Kidney (tissue), 14 donors: ENCODE measurements around the gene PRKD1. TPM values are rescaled to one million over a fixed set of nuclear protein-coding genes. Genes with fewer than 3 reads are reported as not detected.

ENCODE experiments used
- DNase-seq, 5 donors: peaks; one replicate each; pipeline ENCODE4 v3.0.0-alpha.2; 2013 to 2020
- FAIRE-seq: peaks from 2 replicates; lab custom pipeline; 2012; peaks lifted over from hg19 to GRCh38; lab: Jason Lieb, UNC
- H3K27ac ChIP-seq, 2 donors: one replicate each; pipeline ENCODE4 v1.7.0; 2013; ENCODE audit warnings: low read depth in 2 of 2, low read length in 2 of 2, inconsistent platforms in 1 of 2
- H3K27me3 ChIP-seq: one replicate; pipeline ENCODE4 v1.7.1; 2013; ENCODE audit warnings: low read length, inconsistent platforms; ENCODE audit not compliant: control insufficient read depth, insufficient read depth
- H3K36me3 ChIP-seq, 3 donors: one replicate each; pipeline versions ENCODE4 v1.7.0 to v1.7.1; 2013; ENCODE audit warnings: low read length in 3 of 3, control low read depth in 1 of 3, inconsistent platforms in 1 of 3; ENCODE audit not compliant: insufficient read depth in 3 of 3, control insufficient read depth in 2 of 3
- H3K4me1 ChIP-seq, 3 donors: one replicate each; pipeline versions ENCODE4 v1.7.0 to v1.7.1; 2013; ENCODE audit warnings: low read length in 3 of 3, inconsistent platforms in 1 of 3, low read depth in 1 of 3; ENCODE audit not compliant: control insufficient read depth in 2 of 3, insufficient read depth in 2 of 3
- H3K4me3 ChIP-seq, 3 donors: one replicate each; pipeline versions ENCODE4 v1.7.0 to v1.8.1; 2013; ENCODE audit warnings: low read length in 3 of 3, control low read depth in 1 of 3, inconsistent platforms in 1 of 3
- H3K9ac ChIP-seq, 3 donors: one replicate each; pipeline versions ENCODE4 v1.7.0 to v1.7.1; 2013; ENCODE audit warnings: low read length in 3 of 3, control low read depth in 1 of 3, inconsistent platforms in 1 of 3
- H3K9me3 ChIP-seq, 3 donors: one replicate each; pipeline versions ENCODE4 v1.7.0 to v1.7.1; 2013; ENCODE audit warnings: low read length in 3 of 3, control low read depth in 1 of 3, inconsistent platforms in 1 of 3; ENCODE audit not compliant: control insufficient read depth in 2 of 3, insufficient read depth in 1 of 3
- intact Hi-C: fragments of 100-400 bp; cut with DNase I; formaldehyde crosslinking; loops from one replicate; pipeline ENCODE4 v1.11.1; 2022
- polyA plus RNA-seq: library from polyadenylated mRNA; stranded (reverse); fragments of 350-450 nt; fragmentation: Illumina TruSeq; extraction: RNeasy Lipid Tissue Mini Kit (QIAGEN cat#74804); gene quantifications from one replicate; pipeline ENCODE4 v1.2.3, GENCODE V29; 2014; ENCODE audit warnings: low read depth, low replicate concordance; ENCODE audit not compliant: insufficient read depth
- total RNA-seq: library from RNA; stranded (reverse); fragmentation: NEBNext Ultra II Directional; extraction: Animal tissue kit (Norgen Biotek cat#: 25700); gene quantifications from one replicate; pipeline ENCODE4 v1.2.1, GENCODE V29; 2021
- TF ChIP-seq, protein P1 (sequence below): IDR thresholded peaks from 3 replicates; pipeline ENCODE4 v1.5.1; 2012; ENCODE audit warnings: mild to moderate bottlenecking, moderate library complexity, borderline replicate concordance; ENCODE audit not compliant: insufficient read depth; ENCODE audit errors: extremely low read depth
- donor health status: control.
- donor health status: control.
- donor health status: control.
- donor health status: control.
- donor health status: control.
- donor health status: DM: yes; HTN: yes; CAD: no.
- donor health status: Normal renal cell carcinoma (clear cell type).

The PRKD1 gene
- total and polyA plus RNA-seq, 2 donors from 2014 or later = 14.0 to 45.1 TPM

DNA sequence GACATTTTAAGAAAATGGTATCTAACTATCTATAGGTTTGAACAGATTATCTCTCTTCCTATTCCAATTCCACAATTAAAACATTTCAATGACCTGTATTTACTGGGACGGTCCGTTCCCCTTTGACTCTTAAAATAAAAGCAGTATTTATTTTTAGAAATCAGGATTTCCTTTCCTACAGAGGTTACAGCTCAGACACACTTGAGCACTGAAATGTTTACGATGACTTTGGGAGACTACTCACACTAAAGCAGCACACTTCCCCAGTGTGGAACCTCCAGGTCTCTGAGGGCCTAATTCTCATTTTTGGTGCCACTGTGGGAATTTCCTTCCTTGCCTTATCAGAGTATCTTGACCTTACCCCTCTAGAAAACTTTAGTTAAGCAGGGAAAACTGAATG is 181.8 kb downstream of the PRKD1 start:
- intact Hi-C loops = no loop called here
- H3K4me3 ChIP-seq = no peak overlapping the region

DNA sequence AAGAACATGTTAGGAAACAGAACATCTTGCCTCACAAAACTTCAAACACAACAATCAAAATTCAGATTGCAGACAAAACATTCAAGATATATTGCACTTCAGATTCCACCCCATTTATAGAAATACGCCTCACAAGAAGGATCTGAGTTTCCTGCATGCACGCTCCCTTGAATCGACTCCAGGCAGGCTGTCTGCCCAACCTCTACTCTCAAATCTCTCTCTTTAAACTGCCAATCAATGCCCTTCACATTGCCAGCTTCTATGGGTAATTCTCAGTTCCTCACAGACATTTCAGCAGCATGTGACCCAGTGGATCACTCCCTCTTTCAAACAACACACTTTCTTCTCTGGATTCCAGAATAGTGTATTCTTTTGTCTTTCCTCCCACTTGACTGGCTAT is 184.1 kb downstream of the PRKD1 start:
- no peak for DNase-seq
- intact Hi-C loops = no loop called here

More for the DNA sequence above, 181.8 kb downstream of the PRKD1 start:
- Histone ChIP-seq H3K9ac (no peak overlapping the region), H3K27me3 (no peaks in the 10 kb centered on the region), H3K36me3 (no peaks in the 10 kb centered on the region), H3K9me3 (no peaks in the 10 kb centered on the region), H3K27ac (no peak overlapping the region), H3K4me1 (peaks cover 0 to 2% (median 0%) of the 10 kb centered on the region in 3 donors)
- TF ChIP-seq, protein P1, sequence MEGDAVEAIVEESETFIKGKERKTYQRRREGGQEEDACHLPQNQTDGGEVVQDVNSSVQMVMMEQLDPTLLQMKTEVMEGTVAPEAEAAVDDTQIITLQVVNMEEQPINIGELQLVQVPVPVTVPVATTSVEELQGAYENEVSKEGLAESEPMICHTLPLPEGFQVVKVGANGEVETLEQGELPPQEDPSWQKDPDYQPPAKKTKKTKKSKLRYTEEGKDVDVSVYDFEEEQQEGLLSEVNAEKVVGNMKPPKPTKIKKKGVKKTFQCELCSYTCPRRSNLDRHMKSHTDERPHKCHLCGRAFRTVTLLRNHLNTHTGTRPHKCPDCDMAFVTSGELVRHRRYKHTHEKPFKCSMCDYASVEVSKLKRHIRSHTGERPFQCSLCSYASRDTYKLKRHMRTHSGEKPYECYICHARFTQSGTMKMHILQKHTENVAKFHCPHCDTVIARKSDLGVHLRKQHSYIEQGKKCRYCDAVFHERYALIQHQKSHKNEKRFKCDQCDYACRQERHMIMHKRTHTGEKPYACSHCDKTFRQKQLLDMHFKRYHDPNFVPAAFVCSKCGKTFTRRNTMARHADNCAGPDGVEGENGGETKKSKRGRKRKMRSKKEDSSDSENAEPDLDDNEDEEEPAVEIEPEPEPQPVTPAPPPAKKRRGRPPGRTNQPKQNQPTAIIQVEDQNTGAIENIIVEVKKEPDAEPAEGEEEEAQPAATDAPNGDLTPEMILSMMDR = no peak
- FAIRE-seq (no peak), DNase-seq (no peak)

DNA sequence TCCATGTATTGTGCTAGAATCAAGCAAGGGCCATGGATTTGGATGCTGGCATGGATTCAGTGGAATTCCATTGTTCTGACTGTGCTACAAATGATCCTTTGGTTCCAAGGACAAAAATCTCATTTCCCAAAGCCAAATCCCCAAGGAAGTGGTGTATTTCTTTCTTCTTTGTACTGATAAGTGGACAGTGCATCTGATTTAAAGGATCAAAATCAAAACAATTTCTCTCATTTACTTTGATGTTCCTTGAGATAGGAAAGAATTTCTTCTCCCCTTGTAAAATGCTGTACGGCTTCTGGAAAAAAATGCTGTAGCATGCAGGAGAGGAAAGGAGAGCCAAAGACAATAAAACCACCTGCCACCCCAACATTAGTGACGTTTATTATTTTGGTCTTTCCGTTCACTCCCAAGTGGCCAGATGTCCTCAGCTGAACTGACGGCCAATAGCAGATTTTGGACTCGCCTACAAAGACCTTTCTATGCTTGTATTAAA is 185.7 kb downstream of the PRKD1 start:
- no peak overlapping the region for H3K27ac ChIP-seq
- FAIRE-seq (peak; percentile 13), DNase-seq (peak in 1 of 5 donors; percentile 32)

More for the DNA sequence above, 184.1 kb downstream of the PRKD1 start:
- no peaks in the 10 kb centered on the region for H3K36me3 ChIP-seq
- no peak overlapping the region for H3K9ac ChIP-seq
- peaks cover 0 to 2% (median 0%) of the 10 kb centered on the region in 3 donors for H3K4me1 ChIP-seq
- TF ChIP-seq, protein P1 = no peak
- FAIRE-seq = no peak
- H3K27ac ChIP-seq = no peak overlapping the region
- no peaks in the 10 kb centered on the region for H3K27me3 ChIP-seq
- no peaks in the 10 kb centered on the region for H3K9me3 ChIP-seq
- H3K4me3 ChIP-seq = no peak overlapping the region

More for the DNA sequence above, 185.7 kb downstream of the PRKD1 start:
- Histone ChIP-seq H3K9me3 (no peaks in the 10 kb centered on the region), H3K9ac (no peak overlapping the region), H3K36me3 (no peaks in the 10 kb centered on the region), H3K4me1 (peaks cover 0 to 2% (median 0%) of the 10 kb centered on the region in 3 donors), H3K4me3 (no peak overlapping the region), H3K27me3 (no peaks in the 10 kb centered on the region)
- TF ChIP-seq, protein P1 = no peak
- intact Hi-C loops = no loop called here
